Right cardiac atrium (tissue), 5 donors: Measurements from ENCODE around the gene MOBP. TPM values are rescaled to one million over a fixed set of nuclear protein-coding genes. Genes with fewer than 3 reads are reported as not detected.

Experiments
- ATAC-seq, 2 donors: fragments of 200-7000 bp; cut with Tn5 transposase; one replicate each; pipeline versions ENCODE4 v1.8.0 to v1.9.1; 2020; ENCODE audit warnings: moderate library complexity in 2 of 2, mild to moderate bottlenecking in 1 of 2
- DNase-seq, 3 donors: peaks; one replicate each; pipeline ENCODE4 v3.0.0-alpha.2; 2020
- H3K27ac ChIP-seq: one replicate; pipeline ENCODE4 v1.5.1; 2013; ENCODE audit warnings: mild to moderate bottlenecking, low read length, control low read depth, moderate library complexity
- H3K27me3 ChIP-seq: one replicate; pipeline ENCODE4 v1.6.1; 2013; ENCODE audit not compliant: control insufficient read depth, insufficient read depth
- H3K4me1 ChIP-seq: one replicate; pipeline ENCODE4 v1.6.1; 2013; ENCODE audit warnings: low read length; ENCODE audit not compliant: control insufficient read depth, insufficient read depth
- H3K4me3 ChIP-seq: one replicate; pipeline ENCODE4 v1.5.1; 2013; ENCODE audit warnings: low read length, control low read depth
- H3K9me3 ChIP-seq: one replicate; pipeline ENCODE4 v1.6.1; 2013; ENCODE audit warnings: low read length; ENCODE audit not compliant: control insufficient read depth
- WGBS: extraction: QIAGEN DNeasy Blood & Tissue Kit; methylation state at CpG from one replicate; pipeline ENCODE4 v1.1.7; 2013; 5-methylcytosine and 5-hydroxymethylcytosine counted together
- intact Hi-C, 4 donors: fragments of 100-400 bp; cut with DNase I; formaldehyde crosslinking; loops; one replicate each; pipeline versions ENCODE4 v1.11.0 to v1.14.0; 2022 to 2023
- polyA plus RNA-seq: library from polyadenylated mRNA; stranded (reverse); fragments of 200-250 nt; gene quantifications from one replicate; pipeline ENCODE4 v1.2.3, GENCODE V29; 2013
- total RNA-seq, 4 donors: library from RNA; stranded (reverse); fragmentation: NEBNext Ultra II Directional; extraction: Animal tissue kit (Norgen Biotek cat#: 25700); gene quantifications; one replicate each; pipeline ENCODE4 v1.2.1, GENCODE V29; 2021
- donor health status: healthy with polysubstance abuse.
- donor health status: DM: no; HTN: yes; CAD: no.
- donor health status: DM: no; HTN: no; CAD: no.
- donor health status: DM: no; HTN: yes; CAD: no; lungs with severe emphysema.
- donor health status: DM: yes; HTN: yes; CAD: no.

MOBP gene
- total and polyA plus RNA-seq, 5 donors: 0.05 to 0.32 (median 0.15) TPM; not detected in 1

DNA sequence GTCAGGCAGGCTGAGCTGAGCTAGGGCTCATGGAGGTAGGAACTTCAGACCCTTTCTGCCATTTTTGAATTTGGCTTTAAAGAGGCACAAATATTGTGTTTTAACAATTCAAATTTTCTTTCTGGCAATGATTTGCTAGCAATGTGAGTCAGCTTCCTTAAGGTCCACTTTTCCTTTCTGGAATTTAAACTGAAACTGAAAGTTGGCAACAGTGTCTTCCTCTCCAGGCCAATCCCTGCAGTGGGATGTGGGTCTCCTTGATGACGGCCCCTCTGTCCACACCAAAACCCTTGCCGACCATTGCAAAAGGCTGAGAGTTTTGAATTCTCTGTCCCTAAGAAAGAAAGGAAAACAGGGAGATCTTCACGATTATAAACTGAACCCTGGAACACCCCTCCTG, 33.8 kb upstream of the MOBP start:
- DNase-seq (no peak), ATAC-seq (peak in 1 of 2 donors; percentile 65)
- 52% methylated on average over 3 of the region's 3 CpGs for WGBS
- Histone ChIP-seq H3K27me3 (no peaks in the 10 kb centered on the region), H3K4me1 (peaks cover 2% of the 10 kb centered on the region), H3K4me3 (no peak overlapping the region), H3K27ac (peak overlapping the region; percentile 64), H3K9me3 (no peaks in the 10 kb centered on the region)
- intact Hi-C loops: no loop called here

DNA sequence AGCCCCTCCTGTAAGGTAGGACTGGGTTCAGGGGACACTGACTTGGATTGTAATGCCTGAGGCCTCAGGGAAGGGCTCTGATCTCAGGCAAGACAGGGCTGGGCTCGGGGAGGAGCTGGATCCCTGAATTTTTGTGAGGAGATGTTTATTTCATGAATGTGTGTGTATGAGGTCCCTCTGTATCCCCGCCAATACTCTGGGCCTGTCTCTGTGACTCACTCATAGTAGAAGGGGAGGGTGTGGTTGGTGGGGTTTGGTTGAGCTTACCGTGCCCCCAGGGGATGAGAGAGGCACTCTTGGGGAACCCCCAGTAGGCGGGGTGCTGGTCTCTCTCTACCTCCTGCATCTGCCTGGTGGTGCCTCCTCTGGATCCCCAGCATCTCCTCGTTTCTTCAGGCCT, 32.9 kb upstream of the MOBP start:
- no peaks in the 10 kb centered on the region for H3K27me3 ChIP-seq
- DNase-seq (no peak), ATAC-seq (peak in 1 of 2 donors; percentile 10)
- intact Hi-C loops: no loop called here
- H3K9me3 ChIP-seq: no peaks in the 10 kb centered on the region
- 62% methylated on average over 5 of the region's 5 CpGs for WGBS
- H3K4me3 ChIP-seq: no peak overlapping the region
- no peak overlapping the region for H3K27ac ChIP-seq
- peaks cover 2% of the 10 kb centered on the region for H3K4me1 ChIP-seq

DNA sequence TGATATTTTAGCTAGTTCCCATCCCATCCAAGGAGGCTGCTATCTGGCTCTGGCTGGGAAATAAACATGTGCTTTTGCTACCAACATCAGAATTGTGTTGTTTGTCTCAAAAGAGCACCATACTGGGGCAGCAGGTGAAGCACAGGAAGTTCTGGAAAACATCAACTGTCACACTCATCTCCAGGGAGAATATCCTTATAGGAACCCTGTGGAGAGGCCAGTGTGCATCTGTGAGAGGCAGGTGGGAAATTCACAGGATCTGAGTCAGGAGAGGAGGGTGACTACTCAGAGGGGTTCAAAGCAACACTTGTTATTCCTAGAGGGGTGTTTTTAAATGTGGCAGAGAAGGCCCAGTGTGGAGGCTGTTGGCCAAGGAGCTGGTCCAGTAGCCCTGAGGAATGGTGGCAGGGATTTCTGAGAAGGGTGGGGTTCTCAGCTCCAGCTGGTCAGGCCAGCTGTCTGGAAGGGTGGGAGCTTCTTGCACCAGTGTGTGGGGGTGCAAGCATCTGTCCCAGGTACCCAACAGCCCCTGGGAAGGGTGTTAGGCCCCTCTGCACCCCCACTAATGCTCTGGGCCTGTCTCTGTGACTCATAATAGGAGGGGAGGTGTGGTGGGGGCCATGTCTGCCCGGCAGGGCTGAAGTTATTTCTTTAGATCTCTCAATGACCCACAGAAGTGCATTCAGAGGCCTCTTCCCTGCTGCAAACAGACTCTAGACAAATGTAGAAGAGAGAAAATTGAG, 32.3 kb upstream of the MOBP start:
- intact Hi-C loops: no loop called here
- WGBS: 68% methylated on average over 1 of the region's 1 CpG
- H3K4me1 ChIP-seq: peaks cover 2% of the 10 kb centered on the region
- H3K4me3 ChIP-seq: no peak overlapping the region
- H3K27me3 ChIP-seq: no peaks in the 10 kb centered on the region
- H3K27ac ChIP-seq: no peak overlapping the region
- DNase-seq: no peak
- H3K9me3 ChIP-seq: no peaks in the 10 kb centered on the region
- ATAC-seq: no peak

DNA sequence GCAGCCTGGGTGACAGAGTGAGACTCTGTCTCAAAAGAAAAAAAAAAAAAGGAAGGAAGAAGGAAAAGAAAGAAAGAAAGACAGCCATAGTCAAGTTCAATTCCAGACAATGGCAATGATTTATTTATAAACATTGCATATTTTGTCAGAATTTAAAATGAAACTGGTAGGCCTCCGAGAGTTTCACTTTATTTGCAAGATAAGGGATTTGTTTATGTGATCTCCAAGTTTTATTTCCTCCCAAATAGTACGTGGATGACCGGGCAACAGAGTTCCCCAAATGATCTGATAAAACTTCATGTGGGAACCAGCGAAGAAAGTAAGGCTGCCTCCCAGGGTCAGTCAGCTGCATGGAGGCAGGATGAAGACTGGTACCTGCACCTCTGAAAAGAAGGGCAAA, 28.6 kb upstream of the MOBP start:
- no peak overlapping the region for H3K4me3 ChIP-seq
- 54% methylated on average over 4 of the region's 4 CpGs for WGBS
- DNase-seq (no peak), ATAC-seq (no peak)
- H3K27ac ChIP-seq: no peak overlapping the region
- H3K27me3 ChIP-seq: no peaks in the 10 kb centered on the region
- intact Hi-C loops: no loop called here
- no peaks in the 10 kb centered on the region for H3K4me1 ChIP-seq
- H3K9me3 ChIP-seq: no peaks in the 10 kb centered on the region

DNA sequence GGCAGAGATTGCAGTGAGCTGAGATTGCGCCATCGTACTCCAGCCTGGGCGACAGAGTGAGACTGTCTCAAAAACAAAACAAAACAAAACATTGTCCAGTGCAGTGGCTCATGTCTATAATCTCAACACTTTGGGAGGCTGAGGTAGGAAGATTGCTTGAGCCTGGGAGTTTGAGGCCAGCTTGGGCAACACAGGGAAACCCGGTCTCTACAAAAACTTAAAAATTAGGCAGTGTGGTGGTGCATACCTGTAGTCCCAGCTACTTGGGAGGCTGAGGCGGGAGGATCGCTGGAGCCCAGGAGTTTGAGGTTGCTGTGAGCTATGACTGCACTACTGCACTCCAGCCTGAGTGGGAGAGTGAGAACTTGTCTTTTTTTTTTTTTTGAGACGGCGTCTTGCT, 27.2 kb upstream of the MOBP start:
- Histone ChIP-seq H3K27ac (no peak overlapping the region), H3K4me1 (no peaks in the 10 kb centered on the region), H3K9me3 (no peaks in the 10 kb centered on the region), H3K27me3 (no peaks in the 10 kb centered on the region), H3K4me3 (no peak overlapping the region)
- DNase-seq (no peak), ATAC-seq (no peak)
- intact Hi-C loops: no loop called here
- WGBS: 84% methylated on average over 8 of the region's 8 CpGs

DNA sequence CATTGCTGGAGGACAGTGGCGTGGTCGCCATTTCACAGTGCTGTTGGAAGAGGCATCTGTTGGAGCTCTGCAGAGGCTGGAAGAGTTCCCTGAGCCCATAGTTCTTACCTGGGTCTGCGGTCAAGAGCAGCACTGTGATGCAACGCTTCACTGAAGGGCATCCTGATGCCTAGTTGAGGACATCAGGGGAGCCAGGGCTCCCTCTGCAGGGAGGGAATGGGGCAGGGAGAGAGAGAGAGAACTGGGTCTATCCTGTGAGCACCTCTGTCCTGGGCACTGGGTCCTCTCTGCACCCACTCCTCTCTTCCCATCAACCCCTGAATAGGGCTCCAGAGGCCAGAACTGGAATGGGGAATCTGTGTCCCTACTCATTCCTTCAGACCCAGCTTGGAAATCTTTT, 23.9 kb upstream of the MOBP start:
- H3K9me3 ChIP-seq: no peaks in the 10 kb centered on the region
- H3K27ac ChIP-seq: no peak overlapping the region
- 79% methylated on average over 4 of the region's 4 CpGs for WGBS
- no peak overlapping the region for H3K4me3 ChIP-seq
- ATAC-seq (no peak), DNase-seq (no peak)
- no peaks in the 10 kb centered on the region for H3K4me1 ChIP-seq
- H3K27me3 ChIP-seq: no peaks in the 10 kb centered on the region
- intact Hi-C loops: no loop called here

DNA sequence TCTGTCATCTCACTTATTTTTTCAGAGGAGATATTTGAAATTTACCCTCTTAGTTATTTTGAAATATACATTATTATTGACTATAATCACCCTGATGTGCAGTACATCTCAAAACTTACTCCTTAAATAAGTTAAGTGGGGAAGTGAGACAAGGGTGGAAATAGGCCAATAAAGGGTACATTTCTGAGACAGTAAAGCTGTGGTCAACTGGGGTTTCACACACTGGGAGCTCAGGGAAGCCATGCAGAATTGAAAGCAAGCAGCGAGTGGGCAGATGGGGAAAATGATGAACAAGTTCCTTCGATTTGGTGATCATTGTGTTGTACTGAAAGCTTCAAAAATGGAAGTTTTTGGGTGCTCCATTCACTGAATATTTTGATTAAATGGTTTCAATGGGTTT, 21.6 kb upstream of the MOBP start:
- H3K4me1 ChIP-seq: no peaks in the 10 kb centered on the region
- no peaks in the 10 kb centered on the region for H3K27me3 ChIP-seq
- no peak overlapping the region for H3K4me3 ChIP-seq
- WGBS: 67% methylated on average over 2 of the region's 2 CpGs
- no peaks in the 10 kb centered on the region for H3K9me3 ChIP-seq
- H3K27ac ChIP-seq: no peak overlapping the region
- DNase-seq (no peak), ATAC-seq (no peak)
- intact Hi-C loops: loop anchor here in 3 of 4 donors (5.0 kb wide), 1 partner anchor 51 kb away; no protein-coding TSS in a partner anchor

DNA sequence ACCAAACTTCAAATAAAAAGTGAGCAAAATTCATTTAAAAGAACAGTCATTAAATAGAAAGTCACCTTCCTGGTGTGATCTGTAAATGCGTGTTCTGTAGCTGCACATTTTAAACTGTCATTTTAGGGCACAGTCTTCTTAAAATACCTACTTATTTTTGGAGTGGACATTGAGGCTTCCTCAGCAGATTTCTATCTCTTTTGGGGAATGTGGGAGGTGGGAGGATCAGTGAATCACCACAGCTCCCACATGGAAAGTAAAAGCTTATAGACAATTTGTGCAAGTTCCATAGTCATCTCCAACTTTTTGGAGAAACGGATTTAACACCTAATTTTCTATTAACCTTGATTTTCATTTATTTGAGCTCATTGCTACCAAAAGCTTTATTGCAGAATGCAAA, 21.0 kb upstream of the MOBP start:
- DNase-seq (no peak), ATAC-seq (no peak)
- no peak overlapping the region for H3K4me3 ChIP-seq
- intact Hi-C loops: loop anchor here in 3 of 4 donors (5.0 kb wide), 1 partner anchor 51 kb away; no protein-coding TSS in a partner anchor
- H3K9me3 ChIP-seq: no peaks in the 10 kb centered on the region
- no peaks in the 10 kb centered on the region for H3K27me3 ChIP-seq
- no peak overlapping the region for H3K27ac ChIP-seq
- no peaks in the 10 kb centered on the region for H3K4me1 ChIP-seq
- WGBS: 82% methylated on average over 2 of the region's 2 CpGs

DNA sequence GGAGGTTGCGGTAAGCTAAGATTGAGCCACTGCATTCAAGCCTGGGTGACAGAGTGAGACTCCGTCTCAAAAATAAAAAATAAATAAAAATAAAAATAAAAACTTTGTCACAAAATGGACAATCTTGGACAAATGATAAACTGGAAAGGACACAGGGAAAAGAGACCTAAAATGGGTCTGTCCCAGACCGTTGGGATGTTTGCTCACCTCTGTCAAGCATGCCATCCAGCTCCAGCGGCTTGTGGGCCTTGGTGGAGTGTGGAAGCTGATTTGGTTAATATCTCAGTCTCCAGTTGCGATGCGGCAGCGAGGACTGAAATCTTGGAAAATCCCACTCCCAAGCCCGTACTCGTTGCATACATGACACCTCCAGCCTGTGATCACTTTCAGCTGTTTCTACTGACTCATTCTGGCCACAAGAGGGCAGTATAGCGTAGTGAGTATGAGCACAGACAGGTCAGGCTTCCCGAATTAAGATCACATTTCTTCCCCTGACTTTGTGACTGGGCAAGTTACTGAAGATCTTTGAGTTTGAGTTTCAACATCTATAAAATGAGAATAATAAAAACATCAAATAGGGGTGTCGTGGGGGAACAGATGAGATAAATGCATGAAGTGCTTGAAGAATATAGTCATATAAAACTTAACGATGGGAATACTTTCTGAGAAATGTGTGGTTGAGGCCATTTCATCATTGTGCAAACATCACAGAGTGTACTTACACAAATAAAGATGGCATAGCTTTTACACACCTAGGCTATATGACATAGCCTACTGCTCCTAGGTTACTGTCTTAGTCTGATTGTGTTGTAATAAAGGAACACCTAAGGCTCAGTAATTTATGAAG, 19.6 kb upstream of the MOBP start:
- H3K27ac ChIP-seq: no peak overlapping the region
- ATAC-seq (peak; percentile 90 to 93), DNase-seq (peak in 2 of 3 donors; percentile 25 to 54)
- intact Hi-C loops: loop anchor here in 3 of 4 donors (5.0 kb wide), 1 partner anchor 49 kb away; no protein-coding TSS in a partner anchor
- 24% methylated on average over 13 of the region's 13 CpGs for WGBS
- H3K4me3 ChIP-seq: no peak overlapping the region
- no peaks in the 10 kb centered on the region for H3K4me1 ChIP-seq
- H3K27me3 ChIP-seq: no peaks in the 10 kb centered on the region
- H3K9me3 ChIP-seq: no peaks in the 10 kb centered on the region

DNA sequence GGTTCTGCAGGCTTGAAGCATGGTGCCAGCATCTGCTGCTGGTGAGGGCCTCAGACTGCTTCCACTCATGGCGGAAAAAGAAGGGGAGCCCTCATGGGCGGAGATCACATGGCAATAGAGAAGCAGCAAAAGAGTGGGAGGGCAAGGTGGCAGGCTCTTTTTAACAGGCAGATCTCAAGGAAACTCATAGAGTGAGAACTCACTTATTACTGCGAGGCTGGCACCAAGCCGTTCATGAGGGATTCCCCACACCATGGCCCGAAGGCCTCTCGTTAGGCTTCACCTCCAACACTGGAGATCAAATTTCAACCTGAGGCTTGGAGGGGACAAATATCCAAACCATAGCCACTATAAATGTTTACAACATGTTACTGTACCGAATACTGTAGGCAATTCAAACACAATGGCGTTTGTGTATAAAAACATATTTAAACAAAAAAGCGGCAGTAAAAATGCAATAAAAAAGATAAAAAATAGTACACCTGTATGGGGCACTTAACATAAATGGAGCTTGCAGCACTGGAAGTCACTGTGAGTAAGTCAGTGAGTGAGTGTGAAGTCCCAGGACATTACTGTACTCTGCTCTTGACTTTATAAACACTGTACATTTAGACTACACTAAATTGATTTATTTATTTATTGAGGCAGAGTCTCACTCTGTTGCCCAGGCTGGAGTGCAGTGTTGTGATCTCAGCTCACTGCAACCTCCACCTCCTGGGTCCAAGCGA, 18.8 kb upstream of the MOBP start:
- WGBS: 73% methylated on average over 10 of the region's 10 CpGs
- Histone ChIP-seq H3K27me3 (no peaks in the 10 kb centered on the region), H3K4me1 (no peaks in the 10 kb centered on the region), H3K9me3 (no peaks in the 10 kb centered on the region), H3K27ac (no peak overlapping the region), H3K4me3 (no peak overlapping the region)
- intact Hi-C loops: loop anchor here in 3 of 4 donors (5.0 kb wide), 1 partner anchor 49 kb away; no protein-coding TSS in a partner anchor
- DNase-seq (no peak), ATAC-seq (no peak)
